Mucosa of descending colon (tissue), 3 donors: ENCODE data around the gene TRIOBP. TPM values are rescaled to one million over a fixed set of nuclear protein-coding genes. Genes with fewer than 3 reads are reported as not detected.

ENCODE experiments used
- ATAC-seq: fragments of 200-7000 bp; cut with Tn5 transposase; one replicate; pipeline ENCODE4 v1.9.1; 2020; ENCODE audit warnings: mild to moderate bottlenecking, moderate library complexity
- DNase-seq, 3 donors: peaks; one replicate each; pipeline ENCODE4 v3.0.0-alpha.2; 2020
- H3K36me3 ChIP-seq: fragments of 200-600 bp; one replicate; pipeline ENCODE4 v1.8.0; 2021; ENCODE audit warnings: low read depth, mild to moderate bottlenecking
- H3K4me1 ChIP-seq: fragments of 200-600 bp; one replicate; pipeline ENCODE4 v1.8.0; 2021; ENCODE audit warnings: low read depth, mild to moderate bottlenecking
- H3K4me3 ChIP-seq: fragments of 200-600 bp; one replicate; pipeline ENCODE4 v1.8.0; 2021; ENCODE audit warnings: mild to moderate bottlenecking
- H3K9me3 ChIP-seq: fragments of 200-600 bp; one replicate; pipeline ENCODE4 v1.8.0; 2021; ENCODE audit warnings: mild to moderate bottlenecking
- intact Hi-C, 2 donors: fragments of 100-400 bp; cut with DNase I in 1 of 2; cut with micrococcal nuclease in 1 of 2; formaldehyde crosslinking; loops; one replicate each; pipeline versions ENCODE4 v1.11.0 to v1.11.1; 2022; cut with DNase I, micrococcal nuclease
- total RNA-seq, 3 donors: library from RNA; stranded (reverse); fragmentation: NEBNext Ultra II Directional in 2 of 3; extraction: Animal tissue kit (Norgen Biotek cat#: 25700) in 2 of 3; gene quantifications; one replicate each; pipeline versions ENCODE4 v1.2.1 to v1.2.4, GENCODE V29; 2021 to 2023
- TF ChIP-seq, protein P1 (sequence below): fragments of 200-600 bp; IDR thresholded peaks from one replicate; pipeline ENCODE4 v1.8.0; 2022; ENCODE audit warnings: antibody characterized with exemption, mild to moderate bottlenecking
- donor health status: DM: no; HTN: no; CAD: no; lungs with moderate emphysema.
- donor health status: DM: no; HTN: no; CAD: no.
- donor health status: DM: no; HTN: yes; CAD: no.

Gene TRIOBP
- total RNA-seq, 3 donors from 2014 or later, result 78.2 to 107 (median 78.6) TPM

DNA sequence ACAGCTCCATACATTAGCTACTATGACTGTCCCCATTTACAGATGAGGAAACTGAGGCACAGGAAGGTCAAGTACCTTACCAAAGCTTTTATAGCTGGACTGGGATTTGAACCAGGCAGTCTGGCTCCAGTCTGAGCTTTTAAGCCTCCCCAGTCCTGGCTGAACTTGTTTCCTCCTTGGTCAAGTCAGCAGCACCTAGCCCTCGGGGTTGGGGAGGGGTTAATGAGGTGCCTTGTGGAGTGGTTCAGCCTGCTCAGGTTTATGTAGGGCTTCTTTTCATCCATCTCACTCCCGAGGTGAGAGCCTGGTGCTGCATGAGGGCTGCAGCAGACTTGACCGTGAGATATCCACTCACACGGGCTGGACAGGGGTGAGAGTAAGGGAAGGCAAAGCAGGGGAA lies 74.2 kb downstream of the TRIOBP start:
- DNase-seq (no peak), ATAC-seq (no peak)
- Histone ChIP-seq H3K4me1 (no peaks in the 10 kb centered on the region), H3K9me3 (no peaks in the 10 kb centered on the region), H3K4me3 (no peak overlapping the region), H3K36me3 (no peaks in the 10 kb centered on the region)
- TF ChIP-seq, protein P1, sequence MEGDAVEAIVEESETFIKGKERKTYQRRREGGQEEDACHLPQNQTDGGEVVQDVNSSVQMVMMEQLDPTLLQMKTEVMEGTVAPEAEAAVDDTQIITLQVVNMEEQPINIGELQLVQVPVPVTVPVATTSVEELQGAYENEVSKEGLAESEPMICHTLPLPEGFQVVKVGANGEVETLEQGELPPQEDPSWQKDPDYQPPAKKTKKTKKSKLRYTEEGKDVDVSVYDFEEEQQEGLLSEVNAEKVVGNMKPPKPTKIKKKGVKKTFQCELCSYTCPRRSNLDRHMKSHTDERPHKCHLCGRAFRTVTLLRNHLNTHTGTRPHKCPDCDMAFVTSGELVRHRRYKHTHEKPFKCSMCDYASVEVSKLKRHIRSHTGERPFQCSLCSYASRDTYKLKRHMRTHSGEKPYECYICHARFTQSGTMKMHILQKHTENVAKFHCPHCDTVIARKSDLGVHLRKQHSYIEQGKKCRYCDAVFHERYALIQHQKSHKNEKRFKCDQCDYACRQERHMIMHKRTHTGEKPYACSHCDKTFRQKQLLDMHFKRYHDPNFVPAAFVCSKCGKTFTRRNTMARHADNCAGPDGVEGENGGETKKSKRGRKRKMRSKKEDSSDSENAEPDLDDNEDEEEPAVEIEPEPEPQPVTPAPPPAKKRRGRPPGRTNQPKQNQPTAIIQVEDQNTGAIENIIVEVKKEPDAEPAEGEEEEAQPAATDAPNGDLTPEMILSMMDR, result no peak
- intact Hi-C loops, result no loop called here

DNA sequence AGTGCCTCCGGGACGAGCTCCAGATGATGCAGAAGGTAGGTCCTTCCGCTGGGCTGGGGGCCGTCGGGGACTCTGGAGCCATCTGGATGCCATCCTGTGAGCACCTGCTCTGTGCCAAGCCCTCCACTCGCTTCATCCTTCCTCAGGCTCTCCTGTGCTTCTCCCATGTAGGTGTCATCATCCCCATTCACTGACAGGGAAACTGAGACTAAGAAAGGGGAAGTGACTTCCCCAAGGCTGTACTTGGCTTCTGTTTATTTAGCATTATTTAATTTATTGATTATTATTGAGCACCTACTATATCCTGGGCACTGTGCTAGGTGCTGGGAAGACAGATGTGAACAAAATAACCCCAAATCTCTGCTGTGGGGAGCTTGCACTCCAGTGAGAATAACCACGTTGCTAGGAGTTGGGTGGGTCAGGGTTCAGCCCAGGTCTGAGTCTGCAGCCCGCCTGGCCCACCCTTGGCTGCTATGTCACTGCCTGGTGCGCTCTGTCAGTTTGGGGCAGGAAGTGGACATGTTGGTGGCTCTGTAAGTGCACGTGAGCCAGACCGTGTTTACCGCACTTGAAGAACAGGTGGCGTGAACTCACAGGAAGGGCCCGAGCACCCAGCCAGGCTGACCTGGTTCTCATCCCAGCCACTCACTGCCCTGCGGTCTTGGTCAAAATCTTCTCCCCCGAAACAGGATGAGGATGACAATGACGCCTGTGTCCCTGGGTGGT lies 75.0 kb downstream of the TRIOBP start:
- no peaks in the 10 kb centered on the region for H3K36me3 ChIP-seq
- no peak overlapping the region for H3K4me3 ChIP-seq
- intact Hi-C loops, result no loop called here
- peaks cover 4% of the 10 kb centered on the region for H3K4me1 ChIP-seq
- TF ChIP-seq, protein P1, result no peak
- H3K9me3 ChIP-seq, result no peaks in the 10 kb centered on the region
- DNase-seq (no peak), ATAC-seq (no peak)

- DNase-seq (no peak), ATAC-seq (no peak)
- TF ChIP-seq, protein P1, result no peak
- intact Hi-C loops, result no loop called here
- Histone ChIP-seq H3K4me1 (peaks cover 10% of the 10 kb centered on the region), H3K36me3 (no peaks in the 10 kb centered on the region), H3K4me3 (no peak overlapping the region), H3K9me3 (no peaks in the 10 kb centered on the region)
Observed at GRCh38 chr22:37774728-37775127, 77.9 kb downstream of the TRIOBP start.

GRCh38 chr22:37775785-37776638 lies 79.2 kb downstream of the TRIOBP start:
- Histone ChIP-seq H3K36me3 (no peaks in the 10 kb centered on the region), H3K4me3 (no peak overlapping the region), H3K4me1 (peaks cover 10% of the 10 kb centered on the region), H3K9me3 (no peaks in the 10 kb centered on the region)
- intact Hi-C loops, result no loop called here
- TF ChIP-seq, protein P1, result no peak
- ATAC-seq (no peak), DNase-seq (no peak)

DNA sequence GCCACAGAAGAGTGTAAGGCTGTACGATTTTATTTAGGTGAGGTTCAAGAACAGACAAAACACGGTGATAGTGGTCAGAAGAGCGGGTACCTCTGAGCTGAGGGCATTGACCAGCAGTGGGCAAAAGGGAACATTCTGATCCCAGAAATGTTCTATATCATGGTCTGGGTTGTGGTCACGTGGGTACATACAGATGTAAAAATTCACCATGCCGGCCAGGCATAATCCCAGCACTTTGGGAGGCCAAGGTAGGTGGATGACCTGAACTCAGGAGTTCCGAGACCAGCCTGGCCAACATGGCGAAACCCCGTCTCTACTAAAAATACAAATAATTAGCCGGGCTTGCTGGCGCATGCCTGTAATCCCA lies 79.8 kb downstream of the TRIOBP start:
- DNase-seq (no peak), ATAC-seq (no peak)
- Histone ChIP-seq H3K4me3 (no peak overlapping the region), H3K36me3 (no peaks in the 10 kb centered on the region), H3K9me3 (no peaks in the 10 kb centered on the region), H3K4me1 (peaks cover 10% of the 10 kb centered on the region)
- TF ChIP-seq, protein P1, result no peak
- intact Hi-C loops, result no loop called here
